ENCODE results near the gene BUB1.
"Not testable (repeated sequence)": the region's sequence is repeated elsewhere in the genome, so short reads cannot be mapped to it uniquely, and the experiment has no call there.

BUB1 gene

DNA sequence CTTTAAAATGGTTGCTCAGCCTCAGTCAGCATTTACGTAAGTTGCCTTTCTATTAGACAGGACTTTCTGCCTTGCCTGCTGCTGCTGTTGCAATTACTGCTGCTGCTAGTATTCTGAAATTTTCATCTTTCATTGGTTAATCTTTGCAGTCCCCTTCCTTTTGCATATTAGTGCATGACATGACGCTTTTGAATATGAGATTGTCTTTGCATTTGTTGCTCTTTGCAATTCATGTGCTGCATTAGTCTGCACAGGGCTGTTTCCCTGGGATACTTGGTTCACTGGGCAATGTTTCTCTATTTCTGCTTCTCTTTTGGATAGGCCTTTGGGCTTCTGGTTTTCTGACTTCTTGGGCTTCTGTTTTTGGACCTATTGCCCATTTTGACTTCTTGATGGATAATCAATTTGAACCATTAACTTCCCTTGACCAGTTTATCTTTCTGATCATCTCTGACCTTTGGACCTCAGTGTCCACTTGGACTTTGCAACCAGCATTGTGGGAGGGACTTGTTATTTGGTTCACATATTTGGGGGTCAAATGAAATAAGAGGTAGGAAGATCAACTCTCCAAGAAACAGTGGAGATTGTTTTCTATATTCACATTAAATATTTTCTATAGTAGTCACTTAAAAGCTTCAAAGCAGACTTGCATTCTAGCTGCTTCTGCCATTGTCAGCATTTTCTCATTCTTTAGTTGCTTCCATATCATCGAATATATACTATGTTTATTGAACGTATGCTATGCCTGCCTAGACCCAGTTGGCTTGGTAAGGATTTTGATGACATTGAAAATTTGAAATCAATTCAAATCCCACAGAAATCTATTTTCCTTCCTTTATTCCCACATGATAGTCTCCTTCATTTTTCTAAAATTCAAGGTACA is 12.5 kb upstream of the BUB1 start:
- no peak for DNase-seq

DNA sequence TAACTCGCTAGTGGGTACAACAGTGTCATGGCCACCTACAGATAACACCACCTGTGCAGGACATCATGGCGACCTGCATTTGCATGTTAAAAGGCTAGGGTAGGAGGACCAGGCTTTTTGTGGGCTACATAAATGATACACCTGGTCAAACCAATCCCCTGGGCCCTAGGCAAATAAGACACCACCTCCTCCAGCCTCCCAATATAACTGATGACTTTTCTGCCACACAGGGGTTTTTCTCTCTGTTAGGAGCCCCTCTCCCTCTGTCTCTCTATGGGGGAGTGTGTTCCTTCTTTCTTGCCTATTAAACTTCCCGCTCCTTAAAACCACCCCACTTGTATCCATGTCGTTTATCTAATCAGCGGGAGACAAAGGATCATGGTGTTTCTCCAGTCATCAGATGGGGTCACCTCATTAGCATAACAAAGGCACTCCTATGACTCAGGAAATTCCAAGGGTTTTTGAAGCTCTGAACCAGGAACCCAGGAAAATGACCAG is 10.8 kb upstream of the BUB1 start:
- DNase-seq: no peak

DNA sequence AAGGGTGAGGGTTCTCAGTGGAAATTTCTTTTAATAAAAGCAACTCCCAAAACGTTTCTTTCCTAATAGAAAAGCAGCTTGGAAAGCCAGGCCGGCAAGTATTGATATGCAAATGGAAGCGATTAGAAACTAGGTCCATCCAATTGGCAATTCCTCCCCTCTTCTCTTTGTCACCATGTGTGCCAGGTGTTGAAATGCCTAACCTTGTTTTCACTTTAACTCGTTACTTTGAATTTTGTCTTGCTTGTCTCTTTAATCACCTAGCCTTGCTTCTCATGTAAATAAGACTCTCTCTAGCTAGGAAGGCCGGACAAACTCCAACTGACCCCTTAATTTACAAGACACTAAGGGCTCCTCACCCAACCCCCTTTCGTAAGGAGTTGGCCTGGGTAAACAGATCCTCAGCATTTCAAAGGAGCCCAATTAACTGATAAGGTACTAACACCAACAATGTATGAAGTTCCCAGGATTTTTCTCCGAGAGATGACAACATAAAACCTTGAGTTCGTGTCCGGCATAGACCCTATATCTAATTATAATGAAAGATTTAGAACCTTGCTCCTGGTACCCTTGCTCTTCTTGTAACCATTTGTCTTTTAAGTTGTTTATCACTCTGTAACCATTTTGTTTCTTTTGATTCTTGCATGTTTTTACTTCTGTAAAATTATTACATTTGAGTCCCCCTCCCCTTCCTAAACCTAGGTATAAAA is 10.1 kb upstream of the BUB1 start:
- not testable (repeated sequence) for DNase-seq

DNA sequence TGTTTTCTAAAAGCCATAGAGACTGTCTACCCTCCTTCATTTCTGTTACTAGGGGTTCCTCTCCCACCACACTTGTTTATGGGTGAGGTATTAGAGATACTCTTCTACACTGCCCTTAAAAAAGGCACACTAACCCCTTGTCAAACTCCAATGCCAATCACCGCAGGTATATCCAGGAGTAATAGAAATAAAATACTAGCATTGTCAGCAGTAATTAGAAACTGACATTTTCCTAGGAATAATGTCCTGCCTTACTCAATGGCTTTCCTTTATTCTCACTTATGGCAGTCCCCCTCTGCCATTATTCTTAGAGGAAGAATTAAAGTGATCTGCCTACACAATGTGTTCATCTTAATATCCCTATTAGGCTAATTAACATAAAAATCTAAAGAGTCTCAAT is 5.0 kb upstream of the BUB1 start:
- DNase-seq: no peak

DNA sequence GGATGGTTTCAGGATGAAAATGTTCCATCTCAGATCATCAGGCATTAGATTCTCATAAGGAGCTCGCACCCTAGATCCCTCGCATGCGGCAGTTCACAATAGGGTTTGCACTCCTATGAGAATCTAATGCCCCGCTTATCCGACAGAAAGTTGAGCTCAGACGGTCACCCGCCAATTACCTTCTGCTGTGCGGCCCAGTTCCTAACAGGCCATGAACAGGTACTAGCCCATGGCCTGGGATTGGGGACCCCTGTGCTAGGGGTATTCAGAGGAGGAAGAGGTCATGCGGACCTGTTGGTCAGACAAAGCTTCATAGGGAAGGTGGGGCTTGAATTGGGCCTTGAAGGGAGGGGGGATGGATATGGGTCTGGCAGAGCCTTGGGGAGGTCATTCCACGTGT is 4.4 kb upstream of the BUB1 start:
- no peak for DNase-seq

DNA sequence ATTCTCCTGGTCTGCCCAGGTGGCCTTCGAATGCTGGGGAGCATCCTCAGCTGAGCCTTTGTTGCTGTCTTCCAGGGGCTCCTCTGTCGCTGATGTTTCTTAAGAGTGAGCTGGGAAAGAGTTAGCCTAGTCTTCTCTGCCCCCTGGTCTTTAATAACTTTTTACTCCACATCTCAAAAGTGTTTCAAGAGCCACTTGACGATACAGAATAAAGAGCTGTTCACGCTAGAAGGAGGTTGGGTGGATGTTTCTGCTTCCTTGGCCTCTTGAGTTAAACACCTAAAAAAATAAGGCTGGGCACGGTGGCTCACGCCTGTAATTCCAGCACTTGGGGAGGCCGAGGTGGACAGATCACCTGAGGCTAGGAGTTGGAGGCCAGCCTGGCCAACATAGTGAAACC is 2.8 kb upstream of the BUB1 start:
- DNase-seq: peak; percentile 9

DNA sequence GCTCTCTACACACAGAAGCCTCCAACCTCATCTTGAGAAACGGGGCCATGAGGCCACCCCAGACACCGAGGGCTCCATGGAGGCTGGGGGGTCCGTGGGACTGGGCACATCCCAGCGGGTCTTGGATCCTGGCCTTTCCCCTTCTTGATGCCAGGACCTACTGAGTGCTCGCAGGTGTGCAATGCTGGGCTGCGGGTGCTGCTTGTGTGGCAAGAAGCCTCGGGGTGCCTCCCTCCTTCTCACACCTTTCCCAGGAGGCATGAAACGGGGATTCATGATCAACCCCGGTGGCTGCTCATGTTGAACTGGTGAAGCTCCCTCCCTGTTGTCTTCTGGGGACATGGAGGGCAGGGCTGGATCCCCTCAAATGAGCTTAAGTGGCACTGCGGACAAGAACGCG is 2.0 kb upstream of the BUB1 start:
- no peak for DNase-seq

DNA sequence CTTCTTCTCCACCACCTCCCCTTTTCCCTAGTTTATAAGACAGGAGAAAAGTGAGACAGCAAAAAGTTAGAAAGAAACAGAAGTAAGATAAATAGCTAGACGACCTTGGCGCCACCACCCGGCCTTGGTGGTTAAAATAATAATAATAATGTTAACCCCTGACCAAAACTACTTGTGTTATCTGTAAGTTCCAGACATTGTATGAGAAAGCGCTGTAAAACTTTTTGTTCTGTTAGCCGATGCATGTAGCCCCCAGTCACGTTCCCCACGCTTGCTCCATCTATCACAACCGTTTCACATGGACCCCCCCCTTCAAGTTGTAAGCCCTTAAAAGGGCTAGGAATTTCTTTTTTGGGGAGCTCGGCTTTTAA is 1.5 kb upstream of the BUB1 start:
- DNase-seq: no peak

DNA sequence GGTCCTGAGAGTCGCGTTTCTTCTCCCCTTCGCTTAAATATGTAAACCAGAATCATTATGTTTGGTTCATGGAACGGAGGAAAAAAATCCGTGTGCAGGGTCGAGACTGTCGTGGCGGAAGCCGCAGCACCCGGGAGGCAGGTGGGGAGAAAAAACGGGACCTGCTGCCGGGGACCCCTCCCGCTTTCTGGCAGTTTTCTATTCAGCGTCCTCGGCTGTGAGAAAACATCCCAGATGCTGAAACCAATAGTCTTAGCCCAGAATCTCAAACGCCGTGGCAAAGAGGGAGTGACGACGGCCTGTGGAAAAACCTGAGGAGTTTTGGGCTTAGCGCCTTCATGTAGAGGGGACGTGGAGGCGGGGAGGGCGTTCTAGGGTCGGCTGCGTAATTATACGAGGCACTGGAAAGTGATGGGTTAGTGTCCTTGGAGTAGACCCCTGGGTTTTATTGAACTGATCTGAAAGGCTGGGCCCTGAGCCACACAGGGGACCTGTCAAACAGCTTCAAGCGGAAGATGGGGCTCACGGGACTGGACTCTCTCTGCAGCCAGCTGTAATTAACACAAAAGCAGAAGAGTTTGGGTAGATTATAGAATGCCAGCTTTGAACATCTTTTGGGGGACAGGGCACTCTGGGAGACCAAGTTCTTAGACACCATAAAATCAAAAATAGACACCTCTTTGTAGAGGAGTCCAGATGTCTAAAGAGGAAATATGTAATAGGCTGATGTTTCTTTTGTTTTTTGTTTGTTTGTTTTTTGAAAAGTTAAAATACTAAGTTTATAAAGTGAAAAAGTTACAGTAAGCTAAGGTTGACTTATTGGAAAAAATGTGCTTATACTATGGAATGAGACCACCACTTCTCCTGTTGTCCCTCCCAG is 834 bp upstream of the BUB1 start:
- peak; percentile 40 for DNase-seq

DNA sequence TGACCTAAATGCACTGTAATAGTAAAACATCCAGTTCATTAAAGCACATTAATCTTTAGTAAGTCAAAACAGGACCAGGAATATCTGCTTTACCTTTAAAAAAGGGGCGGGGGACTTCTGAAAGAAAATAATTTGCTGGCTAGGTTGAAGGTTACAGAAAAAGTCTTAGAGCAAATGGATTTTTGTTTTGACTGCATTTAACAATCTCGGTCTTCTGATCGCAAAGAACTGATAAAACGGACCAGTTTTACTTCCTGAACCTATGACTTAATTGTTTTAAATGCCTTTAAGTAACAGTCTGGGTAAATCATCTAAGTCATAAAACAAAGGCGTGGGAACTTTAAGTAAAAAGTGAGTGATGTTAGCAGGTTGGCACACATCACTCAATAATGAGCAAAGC is 783 bp downstream of the BUB1 start:
- no peak for DNase-seq

DNA sequence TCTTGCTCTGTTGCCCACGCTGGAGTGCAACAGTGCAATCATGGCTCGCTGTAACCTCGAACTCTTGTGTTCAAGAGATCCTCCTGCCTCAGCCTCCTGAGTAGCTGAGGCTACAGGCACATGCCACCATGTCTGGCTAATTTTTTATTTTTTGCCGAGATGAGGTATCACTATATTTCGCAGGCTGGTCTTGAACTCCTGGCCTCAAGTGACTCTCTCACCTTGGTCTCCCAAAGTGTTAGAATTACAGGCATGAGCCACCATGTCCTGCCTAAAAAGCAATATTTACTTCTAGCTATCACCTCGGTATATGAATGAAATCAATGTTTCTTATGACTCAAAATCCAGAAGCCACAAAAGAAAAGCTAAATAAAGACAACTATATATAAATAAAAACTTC is 2.2 kb downstream of the BUB1 start:
- DNase-seq: no peak

DNA sequence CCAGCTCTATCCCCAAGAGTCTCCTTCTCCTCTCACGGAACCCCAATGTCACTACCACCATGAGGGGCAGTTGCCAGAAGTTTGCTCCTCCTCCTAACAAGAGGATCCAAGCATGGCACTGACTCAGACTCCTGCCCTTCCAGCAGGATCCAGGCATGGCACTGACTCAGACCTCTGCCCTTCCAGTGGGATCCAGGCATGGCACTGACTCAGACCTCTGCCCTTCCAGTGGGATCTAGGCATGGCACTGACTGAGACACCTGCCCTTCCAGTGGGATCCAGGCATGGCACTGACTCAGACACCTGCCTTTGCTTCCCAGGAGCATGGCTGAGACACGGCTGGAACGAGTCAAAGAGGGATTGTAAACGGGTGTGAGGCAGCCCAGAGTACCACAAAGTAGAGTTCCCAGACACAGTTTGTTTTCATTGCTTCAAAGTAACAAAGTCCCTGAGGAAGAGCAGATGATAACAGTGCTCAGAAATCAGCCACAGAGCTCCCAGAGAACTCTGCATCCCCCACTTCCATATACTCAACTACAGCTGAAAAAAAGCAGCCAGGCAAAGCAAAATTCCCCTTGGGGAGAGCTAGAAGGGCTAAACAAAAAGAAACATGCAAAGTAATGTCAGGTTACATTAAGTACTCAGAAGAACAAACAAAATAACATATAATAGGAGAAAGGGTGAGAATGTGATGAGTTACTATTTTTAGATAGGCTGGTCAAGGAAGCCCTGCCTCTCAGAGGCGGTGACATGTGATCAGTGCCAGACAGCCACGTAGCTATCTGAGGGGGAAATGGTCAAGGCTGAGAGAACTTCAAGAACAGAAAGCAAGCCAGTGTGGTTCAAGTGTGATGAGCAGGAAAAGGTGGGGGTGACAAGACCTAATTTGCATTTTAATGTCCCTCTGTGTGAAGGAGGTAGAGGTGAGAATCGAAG is 3.0 kb downstream of the BUB1 start:
- DNase-seq: peak; percentile 15

DNA sequence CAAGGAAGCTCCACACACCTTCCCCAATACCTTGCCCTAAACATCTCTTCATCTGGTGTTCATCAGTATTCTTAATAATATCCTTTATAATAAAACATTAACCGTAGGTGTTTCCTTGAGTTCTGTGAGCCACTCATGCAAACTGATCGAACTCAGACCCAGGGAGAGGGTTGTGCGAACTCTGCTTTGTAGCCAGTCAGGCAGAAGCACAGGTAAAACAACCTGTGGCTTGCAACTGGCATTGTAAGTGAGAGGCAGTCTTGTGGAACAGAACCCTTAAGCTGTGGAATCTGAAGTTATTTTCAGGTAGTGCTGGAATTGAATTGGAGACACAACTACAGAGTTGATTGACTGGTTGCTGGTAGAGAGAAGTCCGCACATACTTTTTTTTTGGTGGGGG is 4.7 kb downstream of the BUB1 start:
- no peak for DNase-seq

DNA sequence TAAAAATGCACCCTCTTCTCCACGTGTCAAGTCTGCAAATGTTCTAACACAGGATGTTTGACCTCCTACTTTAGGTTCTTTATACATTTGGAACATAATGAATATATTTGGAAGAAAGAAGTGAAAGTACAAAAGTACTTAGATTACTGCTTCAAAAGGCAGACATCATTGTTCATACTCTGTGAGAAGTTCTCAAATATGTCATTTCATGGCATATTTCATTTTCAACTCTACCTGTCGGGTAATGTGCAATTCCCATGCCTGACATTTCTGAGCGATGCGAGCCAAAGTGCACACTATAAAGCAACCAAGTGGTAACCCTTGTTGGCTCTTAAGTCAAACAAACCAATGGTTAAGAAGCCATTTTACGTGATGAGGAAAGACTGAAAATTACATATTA is 7.0 kb downstream of the BUB1 start:
- DNase-seq: no peak

DNA sequence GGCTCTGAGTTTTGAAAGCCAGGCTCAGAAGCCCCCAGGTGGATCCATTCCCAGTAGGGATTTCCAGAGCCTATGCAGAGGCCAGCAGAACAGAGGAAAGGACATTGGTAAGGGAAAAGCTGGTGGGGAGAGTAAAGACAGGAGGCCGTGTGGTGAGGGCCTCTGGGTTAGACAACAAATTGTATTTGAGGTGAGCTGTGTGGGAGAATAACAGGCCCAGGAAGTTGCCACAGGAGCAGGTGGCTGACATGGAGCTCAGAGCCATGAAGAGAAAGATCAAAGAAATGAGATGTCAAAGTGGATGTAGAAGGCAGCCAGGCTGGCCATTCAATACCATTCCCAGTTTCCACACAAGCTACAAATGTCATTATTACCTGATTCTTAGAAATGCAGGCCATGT is 8.8 kb downstream of the BUB1 start:
- no peak for DNase-seq

DNA sequence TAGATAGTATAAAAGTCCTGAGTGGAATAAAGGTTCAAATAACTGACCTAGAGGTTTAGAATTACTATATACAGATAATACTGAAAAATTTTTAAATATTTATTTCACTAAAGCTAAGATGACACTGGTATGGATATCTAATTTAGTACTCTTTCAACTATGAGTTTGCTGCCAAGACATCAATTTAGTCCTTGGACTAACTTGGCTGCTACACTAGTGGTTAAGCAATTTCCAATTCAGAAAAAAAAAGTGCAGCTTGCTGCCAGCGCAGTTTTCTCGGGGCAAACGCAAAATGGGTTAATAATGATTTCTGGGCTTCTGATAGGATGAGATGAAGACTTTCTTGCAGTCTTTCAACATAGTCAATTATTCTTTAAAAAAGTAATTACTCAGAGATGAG is 10.8 kb downstream of the BUB1 start:
- DNase-seq: no peak

DNA sequence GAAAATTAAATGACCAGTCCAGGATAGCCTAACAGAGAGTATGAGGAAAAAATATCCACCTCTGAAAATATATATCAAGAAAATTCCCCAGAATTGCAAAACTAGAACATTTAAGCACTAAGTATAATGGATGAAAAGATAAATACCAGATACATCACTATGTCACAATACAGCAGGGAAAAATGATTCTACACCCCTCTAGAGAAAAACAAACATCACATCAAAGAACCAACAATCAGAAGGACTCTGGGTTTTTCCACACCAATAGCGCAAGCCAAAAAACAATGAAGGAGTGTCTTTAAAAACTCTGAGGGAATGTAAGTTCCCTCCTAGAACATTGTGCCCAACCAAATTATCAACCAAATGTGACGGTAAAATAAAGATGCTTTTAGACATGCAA is 13.7 kb downstream of the BUB1 start:
- no peak for DNase-seq

DNA sequence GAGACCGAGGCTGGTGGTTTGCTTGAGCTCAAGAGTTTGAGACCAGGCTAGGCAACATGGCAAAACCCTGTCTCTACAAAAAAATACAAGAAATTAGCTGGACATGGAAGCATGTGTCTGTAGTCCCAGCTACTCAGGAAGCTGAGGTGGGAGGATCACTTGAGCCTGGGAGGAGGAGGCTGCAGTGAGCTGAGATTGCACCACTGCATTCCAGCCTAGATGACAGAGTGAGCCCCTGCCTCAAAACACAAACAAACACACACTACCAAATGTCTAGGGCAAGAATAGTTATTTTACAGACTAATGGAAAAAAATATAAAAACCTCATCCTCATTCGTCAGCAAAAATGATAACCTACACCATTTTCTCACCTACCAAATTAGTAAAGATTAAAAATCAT is 15.3 kb downstream of the BUB1 start:
- DNase-seq: no peak

DNA sequence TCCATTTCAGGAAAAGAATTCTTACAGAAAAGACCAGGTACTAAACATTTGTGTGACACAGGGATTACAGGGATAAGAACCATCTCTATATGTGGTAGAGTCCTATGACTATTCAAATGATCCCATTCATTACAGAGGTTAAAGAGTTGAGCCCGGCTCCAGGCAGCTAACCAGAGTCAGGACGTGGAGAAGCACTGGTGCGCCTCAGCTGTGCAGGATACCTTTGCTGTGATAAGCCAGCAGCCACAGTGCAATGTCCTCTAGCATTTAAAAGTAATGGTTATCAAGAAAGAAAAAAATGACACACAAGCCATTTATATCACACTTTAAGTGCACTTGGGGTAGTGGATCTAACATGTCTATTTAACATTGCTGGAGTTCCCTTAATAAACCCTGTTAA is 17.3 kb downstream of the BUB1 start:
- no peak for DNase-seq

DNA sequence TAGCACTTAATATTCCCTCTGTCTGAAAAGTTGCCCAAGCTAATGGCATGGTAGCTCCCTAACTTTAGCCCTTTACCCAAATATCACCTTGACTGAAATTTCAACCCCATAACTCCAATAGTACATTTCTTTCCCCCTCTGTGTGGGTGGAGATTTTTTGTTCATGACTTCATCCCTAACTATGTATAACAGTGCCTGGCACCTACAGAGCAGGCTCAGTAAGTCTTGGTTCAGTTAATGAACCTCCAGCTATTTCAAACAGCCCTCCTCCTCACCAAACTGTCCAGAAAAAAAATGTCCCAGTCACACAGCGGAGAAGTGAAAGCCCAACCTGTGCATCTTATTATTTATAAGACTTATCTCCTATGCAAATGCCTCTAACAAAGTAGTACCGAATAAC is 18.6 kb downstream of the BUB1 start:
- DNase-seq: no peak

DNA sequence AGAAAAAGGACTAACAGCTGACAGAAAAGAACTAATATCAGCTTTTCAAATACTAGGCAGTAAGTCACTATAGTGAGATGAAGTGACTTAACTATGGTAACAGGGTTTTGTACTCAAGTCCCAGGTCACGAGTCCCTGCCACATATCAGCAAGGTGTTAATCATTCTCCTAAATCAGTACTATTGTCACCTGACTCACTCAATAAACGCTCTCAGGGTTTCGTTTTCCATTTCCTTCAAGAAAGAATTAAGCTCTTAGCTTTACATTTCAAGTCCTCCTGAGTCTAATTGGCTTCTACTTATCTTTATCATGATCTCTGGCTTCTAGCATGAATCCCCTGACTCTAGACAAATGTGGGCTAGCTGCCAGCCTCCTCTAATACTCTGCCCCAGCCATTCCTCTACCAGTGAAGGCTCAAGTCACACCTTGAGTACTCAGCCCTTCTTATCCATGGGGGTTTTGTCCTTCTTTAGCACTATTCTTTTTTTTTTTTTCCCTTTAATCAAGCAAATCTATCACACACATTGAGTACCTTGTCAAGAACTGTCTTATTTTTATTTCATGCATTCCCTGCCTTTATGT is 20.0 kb downstream of the BUB1 start:
- DNase-seq: peak; percentile 76

DNA sequence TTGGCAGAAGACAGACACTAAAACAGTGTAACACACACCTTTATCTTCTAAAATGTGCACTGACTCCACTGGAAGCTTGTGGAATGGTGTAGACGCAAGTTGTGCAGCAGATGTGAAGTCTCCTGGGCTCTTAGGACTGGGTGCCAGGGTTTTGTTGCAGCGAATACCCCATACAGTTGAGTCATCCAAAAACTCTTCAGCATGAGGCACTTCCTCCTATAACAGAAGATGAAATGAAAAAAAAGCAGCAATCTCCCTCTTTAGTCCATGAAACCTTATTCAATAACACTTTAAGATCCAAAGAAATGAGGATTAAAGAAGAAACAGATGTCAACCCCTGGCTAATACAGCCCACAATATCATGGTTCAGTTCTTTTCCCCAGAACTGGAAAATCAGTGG is 22.2 kb downstream of the BUB1 start:
- no peak for DNase-seq

Measured in DMS79 treated with DMSO at 0.1 percent for 48 hours (cell line).